HG03378 (cell line): ENCODE data around the gene CASKIN2.
"Not testable (repeated sequence)": the region's sequence is repeated elsewhere in the genome, so short reads cannot be mapped to it uniquely, and the experiment has no call there.

Experiments used
- ATAC-seq: cut with Tn5 transposase; IDR thresholded peaks from one replicate; pipeline ENCODE4 v1.9.1; 2021; ENCODE audit warnings: mild to moderate bottlenecking, moderate library complexity; ENCODE audit not compliant: unreplicated experiment

Gene CASKIN2

GRCh38 chr17:75475851-75476250 lies 39.5 kb downstream of the CASKIN2 start:
- ATAC-seq = no peak

- ATAC-seq = no peak
These were observed 40.0 kb downstream of the CASKIN2 start for GRCh38 chr17:75475144-75475835.

DNA sequence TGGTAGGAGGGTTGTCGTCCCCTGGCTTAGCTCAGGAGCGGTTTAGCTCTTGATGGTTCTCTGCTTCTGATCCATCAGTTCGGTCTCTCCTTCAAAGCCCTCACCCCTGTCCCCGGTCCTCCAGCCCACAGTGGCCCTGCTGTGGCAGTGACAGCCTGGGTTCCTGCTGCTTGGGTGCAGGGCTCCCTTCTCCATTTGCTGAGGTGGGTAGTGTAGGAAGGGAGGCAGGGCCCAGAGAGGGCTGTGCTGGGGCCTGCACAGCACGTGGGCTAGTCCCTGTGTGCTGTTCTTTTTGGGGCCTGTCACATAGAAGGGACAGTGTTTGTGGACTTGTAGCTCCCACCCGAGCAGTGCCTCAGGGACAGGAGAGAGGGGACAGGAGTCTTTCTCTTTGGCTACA lies 40.6 kb downstream of the CASKIN2 start:
- ATAC-seq = no peak

GRCh38 chr17:75473246-75473645 lies 42.1 kb downstream of the CASKIN2 start:
- no peak for ATAC-seq

GRCh38 chr17:75472119-75472518 lies 43.2 kb downstream of the CASKIN2 start:
- no peak for ATAC-seq

DNA sequence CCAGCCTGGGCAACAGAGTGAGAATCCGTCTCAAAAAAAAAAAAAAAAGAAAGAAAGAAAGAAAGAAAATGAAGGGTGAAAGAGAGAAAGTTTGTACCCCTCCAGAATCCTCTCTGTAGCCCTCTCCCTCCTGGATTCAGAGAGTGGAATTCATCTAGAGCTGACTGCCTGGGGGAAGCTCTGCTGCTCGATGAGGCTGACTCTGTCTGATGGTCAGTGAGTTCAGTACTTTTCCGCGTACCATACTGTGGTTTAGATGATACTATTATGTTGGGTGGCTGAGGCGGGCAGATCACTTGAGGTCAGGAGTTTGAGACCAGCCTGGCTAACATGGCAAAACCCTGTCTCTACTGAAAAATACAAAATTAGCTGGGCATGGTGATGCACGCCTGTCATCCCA lies 44.1 kb downstream of the CASKIN2 start:
- ATAC-seq = no peak

DNA sequence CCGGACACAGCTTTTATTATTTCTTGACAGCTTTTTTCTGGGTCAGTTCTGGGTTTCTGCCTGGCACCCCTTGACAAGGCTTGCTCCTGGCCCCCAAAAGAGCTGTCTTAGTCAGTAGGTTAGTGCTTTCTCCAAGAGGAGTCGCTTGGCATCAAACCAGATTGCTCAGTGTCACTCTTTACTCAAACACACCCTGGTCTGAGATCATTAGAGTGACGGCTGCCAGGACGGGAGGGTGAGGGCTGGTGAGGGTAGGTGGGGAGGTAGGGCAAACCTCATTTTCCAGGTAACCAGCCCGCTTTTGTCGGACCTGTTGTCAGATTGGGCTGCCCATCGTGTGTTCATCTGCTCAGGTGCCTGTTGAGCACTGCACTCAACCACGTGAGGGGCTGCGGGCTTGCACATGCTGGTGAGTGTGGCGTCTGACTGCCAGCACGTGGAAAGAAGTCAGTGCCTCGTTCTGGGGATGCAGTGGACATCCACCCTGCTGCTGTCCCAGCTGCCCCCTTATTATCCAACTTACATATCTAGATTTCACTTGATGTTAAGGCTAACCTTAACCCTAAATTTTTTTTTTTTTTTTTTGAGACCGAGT lies 46.5 kb downstream of the CASKIN2 start:
- ATAC-seq = no peak

DNA sequence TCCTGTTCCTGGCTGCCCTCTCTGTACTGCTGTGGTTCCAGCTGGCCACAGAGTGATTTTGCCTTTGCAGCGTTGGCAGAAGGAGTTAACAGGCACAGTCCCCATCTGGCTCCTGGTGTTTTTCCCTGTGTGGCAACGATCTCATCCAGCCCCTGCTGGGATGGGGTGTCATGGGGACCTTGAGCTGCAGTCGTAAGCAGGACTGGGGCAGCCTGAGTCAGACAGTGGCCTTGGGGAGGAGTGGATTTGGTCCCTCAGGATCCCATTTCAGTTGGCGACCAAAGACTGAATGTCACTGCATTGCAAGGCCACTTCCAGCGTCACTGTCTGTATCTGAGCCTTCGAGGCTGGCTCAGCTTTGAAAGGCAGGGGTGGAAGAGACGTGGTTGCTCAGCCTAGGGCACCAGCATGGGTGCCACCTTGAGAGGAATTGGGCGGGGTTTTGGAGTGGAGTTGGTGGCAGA lies 47.0 kb downstream of the CASKIN2 start:
- no peak for ATAC-seq

- no peak for ATAC-seq
These were observed 50.3 kb downstream of the CASKIN2 start for GRCh38 chr17:75465039-75465438.

DNA sequence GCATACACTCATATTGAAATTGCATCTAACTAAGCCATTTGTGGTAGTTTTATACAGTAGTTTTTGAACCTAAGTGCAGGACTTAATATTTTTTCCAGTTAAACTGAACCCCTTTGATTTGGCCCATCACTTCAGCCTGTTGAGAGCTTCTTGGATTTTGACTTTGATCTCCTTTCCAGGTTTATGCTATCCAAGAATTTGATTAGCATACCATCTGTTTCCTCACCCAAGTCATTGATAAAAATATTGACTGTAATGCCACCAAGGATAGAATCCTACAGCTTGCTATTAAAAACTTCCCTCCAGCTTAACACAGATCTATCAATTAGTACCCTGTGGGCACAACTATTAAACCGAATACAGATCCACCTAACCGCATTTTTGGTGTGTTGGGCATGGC lies 51.7 kb downstream of the CASKIN2 start:
- ATAC-seq = no peak

GRCh38 chr17:75460295-75460694 lies 55.0 kb downstream of the CASKIN2 start:
- no peak for ATAC-seq

DNA sequence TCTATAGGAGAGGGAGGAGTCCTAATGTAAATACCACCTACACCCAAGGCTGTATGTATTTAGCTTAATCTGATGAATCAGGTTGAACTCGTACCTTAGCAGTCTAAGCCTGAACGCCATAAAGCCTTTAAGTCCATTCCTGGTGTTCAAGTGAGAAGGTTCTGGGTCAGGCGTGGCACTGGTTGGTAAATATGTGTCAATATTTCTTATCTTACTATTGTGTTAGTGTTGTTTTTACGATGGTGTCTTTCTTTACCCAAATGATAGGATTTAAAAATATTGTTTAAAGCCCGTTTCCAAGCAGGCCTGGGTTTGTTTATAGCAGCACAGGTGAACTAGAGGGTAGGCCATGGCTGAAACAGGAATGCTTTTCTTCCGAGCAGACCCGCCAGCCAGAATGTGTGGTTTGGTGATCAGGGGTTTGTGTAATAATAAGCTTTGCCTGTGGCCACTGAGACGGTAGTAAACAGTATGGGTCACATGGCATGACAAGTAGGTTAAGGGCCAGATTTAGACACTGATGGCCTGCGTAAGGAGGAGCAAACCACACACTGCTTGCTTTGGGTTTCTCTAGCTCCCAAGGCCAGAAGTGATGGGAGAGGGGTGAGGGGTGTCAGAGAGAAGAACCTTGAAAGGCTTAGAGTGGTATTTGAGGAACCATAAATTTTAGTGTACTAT lies 55.6 kb downstream of the CASKIN2 start:
- ATAC-seq = no peak

DNA sequence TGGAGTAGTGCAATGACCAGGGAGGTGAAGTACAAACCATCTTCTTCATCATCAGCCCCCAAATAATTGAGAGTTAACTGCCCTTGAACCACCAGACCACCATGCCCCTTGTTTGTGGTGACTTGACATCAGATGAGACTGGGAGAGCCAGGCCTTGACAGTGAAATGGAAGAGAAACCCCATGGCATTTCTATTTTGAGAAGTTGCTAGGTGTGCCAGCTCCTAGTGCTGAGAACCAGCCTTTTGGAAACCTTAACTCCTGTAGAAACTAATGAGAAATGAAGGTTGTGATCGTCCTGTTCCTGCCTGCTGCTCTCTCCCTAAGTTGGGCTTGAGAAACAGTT lies 56.1 kb downstream of the CASKIN2 start:
- ATAC-seq = no peak

DNA sequence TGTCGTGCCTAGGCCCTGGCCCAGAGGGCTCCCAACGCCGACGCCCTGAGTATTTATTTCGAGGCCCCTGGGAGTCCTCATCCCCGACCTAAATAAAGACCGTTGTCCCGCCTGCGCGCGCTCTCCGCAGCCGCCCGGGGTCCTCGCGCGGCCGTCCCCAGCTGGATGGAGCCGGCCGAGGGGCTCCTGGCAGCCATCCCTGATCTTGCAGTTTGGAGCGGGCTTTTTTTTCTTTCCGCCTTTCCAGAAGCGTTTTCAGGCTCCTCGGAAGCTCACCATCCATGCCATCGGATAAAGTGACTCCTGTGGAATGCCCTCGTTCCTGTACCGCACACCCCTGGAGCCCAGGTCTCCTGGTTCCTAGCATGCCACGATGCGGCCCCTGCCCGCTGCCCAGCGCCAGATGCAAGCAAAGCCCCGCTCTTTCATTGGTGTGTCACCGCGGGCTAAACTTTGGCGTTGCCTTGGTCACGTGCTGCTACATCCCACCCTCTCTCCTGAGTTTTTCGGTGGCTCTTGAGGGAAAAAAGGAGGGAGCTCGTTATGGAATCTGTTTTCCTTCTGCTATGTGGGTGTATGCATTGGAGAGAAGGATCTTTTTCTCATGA lies 58.2 kb downstream of the CASKIN2 start:
- no peak for ATAC-seq

GRCh38 chr17:75456417-75457046 lies 58.8 kb downstream of the CASKIN2 start, which contains the start of gene TMEM94:
Gene TMEM94, plus strand, starts transcription at chr17:75456635. Its CDS starts 15,271 bp downstream, at chr17:75471906.
- ATAC-seq = peak; percentile 89

DNA sequence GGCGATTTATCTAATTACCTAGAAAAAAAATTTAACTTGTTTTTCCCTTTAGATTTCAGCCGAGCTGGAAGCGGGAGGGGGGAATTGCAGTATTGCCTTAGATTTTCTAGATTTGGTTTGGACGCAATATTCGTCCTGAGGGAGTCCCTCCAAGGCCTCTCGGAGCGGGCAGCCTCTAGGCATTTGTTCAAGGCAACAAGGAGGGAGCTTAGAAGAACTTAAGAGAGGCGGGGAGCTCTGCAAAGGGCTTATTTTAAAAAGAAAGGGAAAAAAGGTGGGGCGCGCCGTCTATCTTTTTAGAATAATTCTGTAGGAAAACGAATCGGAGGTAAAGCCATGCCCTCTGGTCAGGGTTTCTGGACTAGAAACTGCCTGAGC lies 59.3 kb downstream of the CASKIN2 start:
- no peak for ATAC-seq

DNA sequence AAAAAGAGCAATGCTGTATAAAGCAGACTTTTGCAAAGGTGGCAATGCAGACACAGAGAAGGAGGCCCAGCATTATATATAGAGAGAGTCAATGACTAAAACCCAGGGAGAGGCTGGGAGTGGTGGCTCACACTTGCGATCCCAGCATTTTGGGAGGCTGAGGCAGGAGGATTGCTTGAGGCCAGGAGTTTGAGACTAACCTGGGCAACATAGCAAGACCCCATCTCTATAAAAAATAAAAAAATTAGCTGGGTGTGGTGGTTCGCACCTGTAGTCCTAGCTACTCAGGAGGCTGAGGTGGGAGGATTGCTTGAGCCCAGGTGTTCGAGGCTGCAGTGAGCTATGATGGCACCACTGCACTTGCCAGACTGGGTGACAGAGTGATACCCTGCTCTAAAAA lies 60.7 kb downstream of the CASKIN2 start:
- ATAC-seq = not testable (repeated sequence)

GRCh38 chr17:75454193-75454592 lies 61.1 kb downstream of the CASKIN2 start:
- no peak for ATAC-seq

DNA sequence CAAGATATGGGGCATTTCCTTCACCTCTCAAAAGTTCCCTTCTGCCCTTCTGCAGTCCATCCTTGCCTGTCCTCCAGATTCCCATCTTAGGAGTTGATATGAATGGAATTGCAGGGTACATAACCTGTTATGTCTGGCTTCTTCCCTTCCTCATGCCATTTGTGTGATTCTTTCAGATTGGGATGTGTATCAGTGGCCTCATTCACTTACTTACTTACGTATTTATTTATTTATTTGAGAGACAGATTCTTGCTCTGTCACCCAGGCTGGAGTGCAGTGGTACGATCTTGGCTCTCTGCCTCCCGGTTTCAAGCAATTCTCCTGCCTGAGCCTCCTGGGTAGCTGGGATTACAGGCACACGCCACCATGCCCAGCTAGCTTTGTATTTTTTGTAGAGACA lies 65.1 kb downstream of the CASKIN2 start:
- ATAC-seq = no peak
